Measurements from ENCODE around the gene ZNF710.
"Not testable (repeated sequence)": the region's sequence is repeated elsewhere in the genome, so short reads cannot be mapped to it uniquely, and the experiment has no call there.

ZNF710 gene

GRCh38 chr15:90104551-90104950 is 103.4 kb downstream of the ZNF710 start:
- intact Hi-C loops (cut with DNase I) = no loop called here
- DNase-seq = peak in 2 of 42 donors; percentile 45 to 57

GRCh38 chr15:90105521-90105920 is 104.4 kb downstream of the ZNF710 start:
- no peak for DNase-seq
- intact Hi-C loops (cut with DNase I) = no loop called here

- intact Hi-C loops (cut with DNase I) = no loop called here
Measured at GRCh38 chr15:90106522-90107117, 105.5 kb downstream of the ZNF710 start.

GRCh38 chr15:90108038-90108437 is 106.9 kb downstream of the ZNF710 start:
- DNase-seq; intact Hi-C loops (cut with DNase I): not testable (repeated sequence)

More at GRCh38 chr15:90106522-90107117, 105.5 kb downstream of the ZNF710 start:
- peak in 32 of 42 donors; percentile 40 to 88 (median 59) for DNase-seq

GRCh38 chr15:90109163-90109751 is 108.1 kb downstream of the ZNF710 start:
- intact Hi-C loops (cut with DNase I) = not testable (repeated sequence)

GRCh38 chr15:90113166-90113565 is 112.0 kb downstream of the ZNF710 start:
- intact Hi-C loops (cut with DNase I) = no loop called here
- DNase-seq = no peak

More at GRCh38 chr15:90109163-90109751, 108.1 kb downstream of the ZNF710 start:
- DNase-seq = not testable (repeated sequence)

- no peak for DNase-seq
- intact Hi-C loops (cut with DNase I) = no loop called here
Measured at GRCh38 chr15:90114451-90114901, 113.4 kb downstream of the ZNF710 start.

- DNase-seq = no peak
- intact Hi-C loops (cut with DNase I) = no loop called here
Measured at GRCh38 chr15:90115783-90116182, 114.7 kb downstream of the ZNF710 start.

- no peak for DNase-seq
- intact Hi-C loops (cut with DNase I) = no loop called here
Measured at GRCh38 chr15:90119367-90119766, 118.2 kb downstream of the ZNF710 start.

- no peak for DNase-seq
- intact Hi-C loops (cut with DNase I) = no loop called here
Measured at GRCh38 chr15:90121086-90121485, 120.0 kb downstream of the ZNF710 start.

- no peak for DNase-seq
- intact Hi-C loops (cut with DNase I) = no loop called here
Measured at GRCh38 chr15:90124507-90124906, 123.4 kb downstream of the ZNF710 start.

GRCh38 chr15:90126022-90126421 is 124.9 kb downstream of the ZNF710 start:
- no peak for DNase-seq
- intact Hi-C loops (cut with DNase I) = no loop called here

- intact Hi-C loops (cut with DNase I) = no loop called here
- DNase-seq = no peak
Measured at GRCh38 chr15:90126596-90127435, 125.7 kb downstream of the ZNF710 start.

GRCh38 chr15:90130291-90130690 is 129.2 kb downstream of the ZNF710 start:
- DNase-seq = no peak
- intact Hi-C loops (cut with DNase I) = no loop called here

All from head of caudate nucleus (tissue), 42 donors.